Measurements from ENCODE around the gene DHCR7.

GRCh38 chr11:71402878-71403277 is 45.3 kb downstream of the DHCR7 start:
- no peak for TF ChIP-seq CTCF (IDR thresholded peaks at IDR 0.05 in 4 of 5, conservative IDR thresholded peaks at IDR 0.05 in 1 of 5)
- TF ChIP-seq POLR2A (IDR thresholded peaks at IDR 0.05): no peak
